ENCODE data around the gene CDH4. TPM values are rescaled to one million over a fixed set of nuclear protein-coding genes. Genes with fewer than 3 reads are reported as not detected.

CDH4 gene
- total and polyA plus RNA-seq, 2 of the 13 experiments (the other 11 are each of a cell fraction or from before 2014, with no cell fraction given), result not detected

GRCh38 chr20:61941721-61942405 lies 689.8 kb downstream of the CDH4 start:
- no peak overlapping the region for H3K4me2 ChIP-seq (ENCODE audit: low read depth, low read length)
- 16% methylated on average over 9 of the region's 16 CpGs for WGBS (ENCODE audit: low lambda C conversion rate)
- no peaks in the 10 kb centered on the region; the same call in 1 of the 2 replicates for H4K20me1 ChIP-seq (ENCODE audit: insufficient read depth, low read length)
- TF ChIP-seq CENPX (CRISPR knock-in tag; IDR thresholded peaks at IDR 0.05) (no peak), NR2F6 (IDR thresholded peaks at IDR 0.05) (no peak), NR2F6 (CRISPR knock-in tag; IDR thresholded peaks at IDR 0.05) (no peak)
- POLR2A ChIA-PET, result no interaction called here
- BruUV-seq (replicated peaks), result no TSS peak
- no peaks in the 10 kb centered on the region for H3K4me1 ChIP-seq (ENCODE audit: insufficient read depth, low read length)
- ATAC-seq (peak; percentile 19), DNase-seq (ENCODE audit: low spot score) (no peak), FAIRE-seq (no peak)
- no peak overlapping the region for H2AFZ ChIP-seq (ENCODE audit: low read length)
- intact Hi-C loops (cut with micrococcal nuclease; ENCODE audit: unreplicated experiment), result no loop called here
- H3K27me3 ChIP-seq (ENCODE audit: control insufficient read depth in 1 of 2, insufficient read depth in 2 of 2, low read length in 2 of 2), result peaks cover 21 to 35% of the 10 kb centered on the region in 2 experiments
- H3K27ac ChIP-seq (ENCODE audit: extremely low read length, insufficient read depth, low read length), result no peak overlapping the region
- no peak overlapping the region for H3K9ac ChIP-seq (ENCODE audit: insufficient read depth, low read depth, low read length)
- no peak overlapping the region for H3K4me3 ChIP-seq (replicated peaks in 1 of 3; ENCODE audit: insufficient read depth in 1 of 3, low read depth in 2 of 3, low read length in 3 of 3)
- H3K9me3 ChIP-seq (ENCODE audit: low read length), result no peaks in the 10 kb centered on the region
- H3K36me3 ChIP-seq (replicated peaks in 1 of 2; ENCODE audit: control insufficient read depth in 1 of 2, insufficient read depth in 2 of 2, low read length in 2 of 2), result no peaks in the 10 kb centered on the region
- CTCF ChIA-PET (ENCODE audit: low intra/inter-chr PET ratio, low total read pairs), result no interaction called here
- H3K79me2 ChIP-seq (ENCODE audit: insufficient read depth, low read length), result no peaks in the 10 kb centered on the region
- in situ Hi-C loops (cut with HindIII; ENCODE audit: extremely low pct_ligation_motif_present, low pct_unique_long_range_greater_than_20kb), result no loop called here

DNA sequence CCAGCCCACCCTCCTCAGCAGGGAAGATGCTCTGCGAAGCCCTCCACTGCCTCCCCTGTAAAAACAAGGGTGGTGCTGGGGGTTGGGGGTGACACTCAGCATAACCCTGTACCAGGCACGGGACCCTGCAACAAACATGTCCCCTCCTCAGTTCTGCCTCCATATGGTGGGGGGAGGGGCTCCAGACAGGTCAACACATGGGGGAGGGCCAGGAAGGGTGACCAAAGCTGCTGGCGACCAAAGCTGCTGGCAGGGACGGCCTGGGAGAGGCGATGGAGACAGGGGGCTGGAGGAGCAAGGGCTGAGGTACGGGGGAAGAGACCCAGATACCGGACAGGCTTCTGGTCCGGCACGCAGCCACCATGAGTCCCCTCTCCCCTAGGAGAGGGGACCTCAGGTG lies 690.5 kb downstream of the CDH4 start:
- H3K27me3 ChIP-seq (ENCODE audit: control insufficient read depth in 1 of 2, insufficient read depth in 2 of 2, low read length in 2 of 2), result peaks cover 18 to 30% of the 10 kb centered on the region in 2 experiments
- in situ Hi-C loops (cut with HindIII; ENCODE audit: extremely low pct_ligation_motif_present, low pct_unique_long_range_greater_than_20kb), result no loop called here
- H4K20me1 ChIP-seq (ENCODE audit: insufficient read depth, low read length), result no peaks in the 10 kb centered on the region; the same call in 1 of the 2 replicates
- no peak overlapping the region for H2AFZ ChIP-seq (ENCODE audit: low read length)
- H3K4me3 ChIP-seq (replicated peaks in 1 of 3; ENCODE audit: insufficient read depth in 1 of 3, low read depth in 2 of 3, low read length in 3 of 3), result no peak overlapping the region
- no peaks in the 10 kb centered on the region for H3K79me2 ChIP-seq (ENCODE audit: insufficient read depth, low read length)
- FAIRE-seq, result no peak
- H3K9ac ChIP-seq (ENCODE audit: insufficient read depth, low read depth, low read length), result no peak overlapping the region
- H3K4me1 ChIP-seq (ENCODE audit: insufficient read depth, low read length), result no peaks in the 10 kb centered on the region
- H3K27ac ChIP-seq (ENCODE audit: extremely low read length, insufficient read depth, low read length), result no peak overlapping the region
- H3K9me3 ChIP-seq (ENCODE audit: low read length), result no peaks in the 10 kb centered on the region
- no peak for DNase-seq (ENCODE audit: low spot score)
- ChIA-PET POLR2A (no interaction called here), CTCF (ENCODE audit: low intra/inter-chr PET ratio, low total read pairs) (no interaction called here)
- BruUV-seq (replicated peaks), result no TSS peak
- intact Hi-C loops (cut with micrococcal nuclease; ENCODE audit: unreplicated experiment), result no loop called here
- 41% methylated on average over 9 of the region's 9 CpGs for WGBS (ENCODE audit: low lambda C conversion rate)
- no peaks in the 10 kb centered on the region for H3K36me3 ChIP-seq (replicated peaks in 1 of 2; ENCODE audit: control insufficient read depth in 1 of 2, insufficient read depth in 2 of 2, low read length in 2 of 2)
- H3K4me2 ChIP-seq (ENCODE audit: low read depth, low read length), result no peak overlapping the region
- ATAC-seq, result no peak; the same call in 2 of the 3 replicates
- TF ChIP-seq NFIC (IDR thresholded peaks at IDR 0.05; ENCODE audit: low read length) (no peak), ZIK1 (CRISPR knock-in tag; IDR thresholded peaks at IDR 0.05; ENCODE audit: borderline replicate concordance, low read depth) (no peak), MIXL1 (CRISPR knock-in tag; IDR thresholded peaks at IDR 0.05) (no peak), ARNT (IDR thresholded peaks at IDR 0.05) (no peak), GMEB2 (CRISPR knock-in tag; IDR thresholded peaks at IDR 0.05; ENCODE audit: low read depth) (no peak), TBX3 (IDR thresholded peaks at IDR 0.05; ENCODE audit: borderline replicate concordance) (no peak), ZNF124 (CRISPR knock-in tag; IDR thresholded peaks at IDR 0.05) (no peak), ZHX2 (IDR thresholded peaks at IDR 0.05; ENCODE audit: low read depth) (no peak), ZHX2 (CRISPR knock-in tag; IDR thresholded peaks at IDR 0.05; ENCODE audit: borderline replicate concordance) (no peak), ZNF672 (CRISPR knock-in tag; IDR thresholded peaks at IDR 0.05) (no peak), PAF1 (CRISPR knock-in tag; IDR thresholded peaks at IDR 0.05) (no peak)

Measured in HepG2 (cell line).